Fibroblast of lung (primary cell): ENCODE data around the gene CEBPE. TPM values are rescaled to one million over a fixed set of nuclear protein-coding genes. Genes with fewer than 3 reads are reported as not detected.

Experiments used
- DNase-seq, 2 donors: peaks; one replicate each; pipeline versions ENCODE4 v3.0.0 to v3.0.0-alpha.2; 2010; ENCODE audit warnings: low read depth in 2 of 2
- H2AFZ ChIP-seq: 2 replicates; pipeline ENCODE4 v1.5.1; 2012; ENCODE audit warnings: low read length, control low read depth, inconsistent platforms
- H3K27ac ChIP-seq: 2 replicates; pipeline ENCODE4 v1.5.1; 2011; ENCODE audit warnings: low read length, control low read depth; ENCODE audit not compliant: insufficient read depth
- H3K27me3 ChIP-seq: 2 replicates; pipeline ENCODE4 v1.5.1; 2011; ENCODE audit warnings: mild to moderate bottlenecking, low read length; ENCODE audit not compliant: control insufficient read depth, insufficient read depth
- H3K36me3 ChIP-seq: 2 replicates; pipeline ENCODE4 v1.5.1; 2011; ENCODE audit warnings: low read length; ENCODE audit not compliant: control insufficient read depth, insufficient read depth
- H3K4me1 ChIP-seq: 2 replicates; pipeline ENCODE4 v1.5.1; 2011; ENCODE audit warnings: low read length; ENCODE audit not compliant: control insufficient read depth, insufficient read depth; ENCODE audit errors: extremely low read depth
- H3K4me2 ChIP-seq: 2 replicates; pipeline ENCODE4 v1.5.1; 2011; ENCODE audit warnings: low read length, control low read depth; ENCODE audit not compliant: insufficient read depth; ENCODE audit errors: extremely low read depth
- H3K4me3 ChIP-seq, 4 experiments: fragments of 200-600 bp in 1 of 4; sonication (generic) in 1 of 4; replicated peaks in 1 of 4; 2 replicates each; pipeline ENCODE4 v1.5.1; 2011 to 2016; ENCODE audit warnings: low read length in 4 of 4, low read depth in 3 of 4, mild to moderate bottlenecking in 3 of 4, control low read depth in 2 of 4, inconsistent platforms in 1 of 4, mixed read lengths in 1 of 4; ENCODE audit not compliant: insufficient read depth in 1 of 4; ENCODE audit errors: control extremely low read depth in 1 of 4
- H3K79me2 ChIP-seq: 2 replicates; pipeline ENCODE4 v1.5.1; 2012; ENCODE audit warnings: mild to moderate bottlenecking, low read length, inconsistent platforms; ENCODE audit not compliant: control insufficient read depth, insufficient read depth
- H3K9ac ChIP-seq: 2 replicates; pipeline ENCODE4 v1.5.1; 2011; ENCODE audit warnings: mild to moderate bottlenecking, low read length, control low read depth; ENCODE audit not compliant: insufficient read depth
- H3K9me3 ChIP-seq: 2 replicates; pipeline ENCODE4 v1.5.1; 2012; ENCODE audit warnings: low read depth, low read length; ENCODE audit not compliant: control insufficient read depth, insufficient read depth
- H4K20me1 ChIP-seq: 2 replicates; pipeline ENCODE4 v1.5.1; 2011; ENCODE audit warnings: low read length; ENCODE audit not compliant: control insufficient read depth, insufficient read depth; ENCODE audit errors: extremely low read depth
- EZH2 ChIP-seq: IDR thresholded peaks from 2 replicates; pipeline ENCODE4 v1.5.1; 2012; ENCODE audit warnings: low read length, control low read depth, mild to moderate bottlenecking; ENCODE audit errors: missing control alignments
- polyA plus RNA-seq, 2 donors: library from polyadenylated mRNA; depleted of rRNA in 1 of 2; stranded (reverse) in 1 of 2; unstranded in 1 of 2; fragments of >200 nt; gene quantifications; 2 replicates each; pipeline ENCODE4 v1.2.1, GENCODE V29; 2011 to 2012; ENCODE audit warnings: missing spikeins in 1 of 2
- total RNA-seq: library from RNA; depleted of rRNA; stranded (reverse); fragments of >200 nt; gene quantifications from 2 replicates; pipeline ENCODE4 v1.2.1, GENCODE V29; 2014
- TF ChIP-seq, protein P1 (sequence below), 2 donors: IDR thresholded peaks in 1 of 2; conservative IDR thresholded peaks in 1 of 2; 1 replicate in 1 of 2; 2 replicates in 1 of 2; pipeline ENCODE4 v1.5.1; 2011 to 2012; ENCODE audit warnings: low read length in 2 of 2, control low read depth in 1 of 2, inconsistent platforms in 1 of 2, low read depth in 1 of 2, mild to moderate bottlenecking in 1 of 2

CEBPE gene
- total and polyA plus RNA-seq, 2 donors (not counting 1 experiment from before 2014, with no cell fraction given): not detected

DNA sequence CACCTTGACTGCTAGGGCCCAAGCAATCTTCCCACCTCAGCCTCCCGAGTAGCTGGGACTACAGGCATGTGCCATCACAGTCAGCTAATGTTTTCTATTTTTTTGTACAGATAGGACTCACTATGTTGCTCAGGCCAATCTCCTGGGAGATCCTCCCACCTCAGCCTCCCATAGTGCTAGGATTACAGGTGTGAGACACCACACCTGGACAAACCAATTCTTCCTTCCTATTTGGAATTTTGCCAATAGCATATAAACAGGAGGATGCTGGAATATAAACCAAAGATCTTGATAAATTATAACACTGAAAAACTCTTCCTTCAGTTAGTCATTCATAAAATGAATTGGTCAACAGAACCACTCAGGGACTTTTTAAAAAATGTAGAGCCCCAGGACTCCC lies 32.5 kb downstream of the CEBPE start:
- peaks cover 1% of the 10 kb centered on the region for H4K20me1 ChIP-seq
- H3K4me2 ChIP-seq: no peak overlapping the region
- no peak for TF ChIP-seq EZH2
- no peaks in the 10 kb centered on the region for H3K9me3 ChIP-seq
- H3K36me3 ChIP-seq: peaks cover 20% of the 10 kb centered on the region
- peaks cover 28% of the 10 kb centered on the region for H3K79me2 ChIP-seq
- H3K27ac ChIP-seq: no peak overlapping the region
- no peak overlapping the region for H3K9ac ChIP-seq
- H3K27me3 ChIP-seq: no peaks in the 10 kb centered on the region
- H3K4me1 ChIP-seq: no peaks in the 10 kb centered on the region
- no peak for DNase-seq
- no peak overlapping the region for H3K4me3 ChIP-seq
- no peak overlapping the region for H2AFZ ChIP-seq

DNA sequence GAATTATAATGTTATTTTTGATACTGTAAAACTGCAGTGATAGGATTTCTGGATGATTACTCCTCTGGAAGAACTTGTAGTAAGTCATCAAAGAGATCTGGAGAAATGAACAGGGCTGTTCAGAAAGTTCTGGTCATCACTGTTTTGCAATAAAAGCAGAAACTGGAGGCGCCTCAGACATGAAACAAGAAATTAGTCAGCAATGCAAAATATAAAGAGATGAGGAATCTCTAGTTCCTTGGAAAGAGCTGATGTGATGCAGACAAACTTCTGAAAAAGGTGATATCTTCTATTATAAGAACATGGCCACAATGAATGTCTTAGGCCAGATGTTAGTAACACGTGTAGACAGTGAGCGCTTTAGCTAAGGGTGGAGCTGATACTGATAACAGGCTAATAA lies 33.6 kb downstream of the CEBPE start:
- DNase-seq: no peak
- no peak overlapping the region for H3K27ac ChIP-seq
- no peaks in the 10 kb centered on the region for H3K9me3 ChIP-seq
- H3K79me2 ChIP-seq: peaks cover 22% of the 10 kb centered on the region
- H4K20me1 ChIP-seq: peaks cover 1% of the 10 kb centered on the region
- TF ChIP-seq EZH2: no peak
- TF ChIP-seq, protein P1, sequence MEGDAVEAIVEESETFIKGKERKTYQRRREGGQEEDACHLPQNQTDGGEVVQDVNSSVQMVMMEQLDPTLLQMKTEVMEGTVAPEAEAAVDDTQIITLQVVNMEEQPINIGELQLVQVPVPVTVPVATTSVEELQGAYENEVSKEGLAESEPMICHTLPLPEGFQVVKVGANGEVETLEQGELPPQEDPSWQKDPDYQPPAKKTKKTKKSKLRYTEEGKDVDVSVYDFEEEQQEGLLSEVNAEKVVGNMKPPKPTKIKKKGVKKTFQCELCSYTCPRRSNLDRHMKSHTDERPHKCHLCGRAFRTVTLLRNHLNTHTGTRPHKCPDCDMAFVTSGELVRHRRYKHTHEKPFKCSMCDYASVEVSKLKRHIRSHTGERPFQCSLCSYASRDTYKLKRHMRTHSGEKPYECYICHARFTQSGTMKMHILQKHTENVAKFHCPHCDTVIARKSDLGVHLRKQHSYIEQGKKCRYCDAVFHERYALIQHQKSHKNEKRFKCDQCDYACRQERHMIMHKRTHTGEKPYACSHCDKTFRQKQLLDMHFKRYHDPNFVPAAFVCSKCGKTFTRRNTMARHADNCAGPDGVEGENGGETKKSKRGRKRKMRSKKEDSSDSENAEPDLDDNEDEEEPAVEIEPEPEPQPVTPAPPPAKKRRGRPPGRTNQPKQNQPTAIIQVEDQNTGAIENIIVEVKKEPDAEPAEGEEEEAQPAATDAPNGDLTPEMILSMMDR (conservative IDR thresholded peaks at IDR 0.05 in 1 of 2, IDR thresholded peaks at IDR 0.05 in 1 of 2; ENCODE audit: low read depth in 1 of 2, low read length in 2 of 2): no peak
- H2AFZ ChIP-seq: no peak overlapping the region
- no peak overlapping the region for H3K4me3 ChIP-seq
- no peaks in the 10 kb centered on the region for H3K27me3 ChIP-seq
- H3K9ac ChIP-seq: no peak overlapping the region
- H3K4me1 ChIP-seq: peaks cover 2% of the 10 kb centered on the region
- H3K36me3 ChIP-seq: peaks cover 23% of the 10 kb centered on the region
- H3K4me2 ChIP-seq: no peak overlapping the region

DNA sequence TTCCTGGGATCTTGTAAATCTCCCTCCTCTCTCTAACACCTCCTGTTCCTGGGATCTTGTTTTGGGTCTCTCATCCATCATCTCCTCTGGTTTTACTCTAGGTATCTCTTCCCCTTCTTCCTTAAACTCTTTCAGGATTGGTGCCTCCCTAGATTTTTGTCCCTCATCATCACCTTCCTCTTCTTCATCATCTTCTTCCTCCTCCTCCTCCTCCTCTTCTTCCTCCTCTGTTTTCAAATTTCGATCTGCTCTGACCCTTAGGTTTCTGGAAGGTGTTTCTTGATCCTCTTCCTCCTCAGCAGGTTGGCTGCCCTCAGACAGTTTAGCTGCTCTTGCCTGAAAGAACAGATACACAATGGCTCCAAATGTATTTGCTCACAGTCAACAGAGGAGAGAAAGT lies 38.6 kb downstream of the CEBPE start:
- Histone ChIP-seq H3K36me3 (peaks cover 18% of the 10 kb centered on the region), H3K27me3 (no peaks in the 10 kb centered on the region), H3K4me3 (no peak overlapping the region), H3K9me3 (no peaks in the 10 kb centered on the region), H3K4me1 (peaks cover 28% of the 10 kb centered on the region), H3K79me2 (peaks cover 7% of the 10 kb centered on the region), H3K9ac (no peak overlapping the region), H3K27ac (peak overlapping the region; percentile 2), H3K4me2 (no peak overlapping the region), H2AFZ (no peak overlapping the region), H4K20me1 (no peaks in the 10 kb centered on the region)
- DNase-seq: no peak
- no peak for TF ChIP-seq EZH2
- TF ChIP-seq, protein P1 (conservative IDR thresholded peaks at IDR 0.05 in 1 of 2, IDR thresholded peaks at IDR 0.05 in 1 of 2; ENCODE audit: low read depth in 1 of 2, low read length in 2 of 2): no peak
